ENCODE results near the gene ZSCAN20.

- TF ChIP-seq CTCF (IDR thresholded peaks at IDR 0.05) (no peak), POLR2A (IDR thresholded peaks at IDR 0.05) (no peak)
Measured at GRCh38 chr1:33433509-33434362, 38.7 kb upstream of the ZSCAN20 start.
